Measurements from ENCODE around the gene EGLN1. TPM values are rescaled to one million over a fixed set of nuclear protein-coding genes. Genes with fewer than 3 reads are reported as not detected.

The EGLN1 gene
- total and polyA plus RNA-seq, 10 of the 15 experiments (the other 5 are each of a cell fraction or from before 2014, with no cell fraction given) = 2.4 to 46.6 (median 8.7) TPM

GRCh38 chr1:231422798-231423309, 767 bp upstream of the EGLN1 start (continued):
- TF ChIP-seq, protein P1, sequence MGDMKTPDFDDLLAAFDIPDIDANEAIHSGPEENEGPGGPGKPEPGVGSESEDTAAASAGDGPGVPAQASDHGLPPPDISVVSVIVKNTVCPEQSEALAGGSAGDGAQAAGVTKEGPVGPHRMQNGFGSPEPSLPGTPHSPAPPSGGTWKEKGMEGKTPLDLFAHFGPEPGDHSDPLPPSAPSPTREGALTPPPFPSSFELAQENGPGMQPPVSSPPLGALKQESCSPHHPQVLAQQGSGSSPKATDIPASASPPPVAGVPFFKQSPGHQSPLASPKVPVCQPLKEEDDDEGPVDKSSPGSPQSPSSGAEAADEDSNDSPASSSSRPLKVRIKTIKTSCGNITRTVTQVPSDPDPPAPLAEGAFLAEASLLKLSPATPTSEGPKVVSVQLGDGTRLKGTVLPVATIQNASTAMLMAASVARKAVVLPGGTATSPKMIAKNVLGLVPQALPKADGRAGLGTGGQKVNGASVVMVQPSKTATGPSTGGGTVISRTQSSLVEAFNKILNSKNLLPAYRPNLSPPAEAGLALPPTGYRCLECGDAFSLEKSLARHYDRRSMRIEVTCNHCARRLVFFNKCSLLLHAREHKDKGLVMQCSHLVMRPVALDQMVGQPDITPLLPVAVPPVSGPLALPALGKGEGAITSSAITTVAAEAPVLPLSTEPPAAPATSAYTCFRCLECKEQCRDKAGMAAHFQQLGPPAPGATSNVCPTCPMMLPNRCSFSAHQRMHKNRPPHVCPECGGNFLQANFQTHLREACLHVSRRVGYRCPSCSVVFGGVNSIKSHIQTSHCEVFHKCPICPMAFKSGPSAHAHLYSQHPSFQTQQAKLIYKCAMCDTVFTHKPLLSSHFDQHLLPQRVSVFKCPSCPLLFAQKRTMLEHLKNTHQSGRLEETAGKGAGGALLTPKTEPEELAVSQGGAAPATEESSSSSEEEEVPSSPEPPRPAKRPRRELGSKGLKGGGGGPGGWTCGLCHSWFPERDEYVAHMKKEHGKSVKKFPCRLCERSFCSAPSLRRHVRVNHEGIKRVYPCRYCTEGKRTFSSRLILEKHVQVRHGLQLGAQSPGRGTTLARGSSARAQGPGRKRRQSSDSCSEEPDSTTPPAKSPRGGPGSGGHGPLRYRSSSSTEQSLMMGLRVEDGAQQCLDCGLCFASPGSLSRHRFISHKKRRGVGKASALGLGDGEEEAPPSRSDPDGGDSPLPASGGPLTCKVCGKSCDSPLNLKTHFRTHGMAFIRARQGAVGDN (IDR thresholded peaks at IDR 0.05) = 0 out of 2 replicates have a peak, but pooled peaks have one; percentile 23
- TF ChIP-seq, protein P2, sequence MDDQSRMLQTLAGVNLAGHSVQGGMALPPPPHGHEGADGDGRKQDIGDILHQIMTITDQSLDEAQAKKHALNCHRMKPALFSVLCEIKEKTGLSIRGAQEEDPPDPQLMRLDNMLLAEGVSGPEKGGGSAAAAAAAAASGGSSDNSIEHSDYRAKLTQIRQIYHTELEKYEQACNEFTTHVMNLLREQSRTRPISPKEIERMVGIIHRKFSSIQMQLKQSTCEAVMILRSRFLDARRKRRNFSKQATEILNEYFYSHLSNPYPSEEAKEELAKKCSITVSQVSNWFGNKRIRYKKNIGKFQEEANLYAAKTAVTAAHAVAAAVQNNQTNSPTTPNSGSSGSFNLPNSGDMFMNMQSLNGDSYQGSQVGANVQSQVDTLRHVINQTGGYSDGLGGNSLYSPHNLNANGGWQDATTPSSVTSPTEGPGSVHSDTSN (IDR thresholded peaks at IDR 0.05; ENCODE audit: insufficient replicate concordance, low read depth, low read length) = no peak
- TF ChIP-seq BCL11A (IDR thresholded peaks at IDR 0.05; ENCODE audit: low read depth, low read length) (no peak), BACH1 (IDR thresholded peaks at IDR 0.05; ENCODE audit: borderline replicate concordance) (no peak), HDGF (IDR thresholded peaks at IDR 0.05) (no peak), JUND (IDR thresholded peaks at IDR 0.05; ENCODE audit: low read depth, low read length) (no peak), HDAC6 (IDR thresholded peaks at IDR 0.05; ENCODE audit: unreplicated experiment) (no peak), STAT1 (conservative IDR thresholded peaks at IDR 0.05) (no peak), SREBF2 (IDR thresholded peaks at IDR 0.05; ENCODE audit: low read length) (no peak)
- TF ChIP-seq, protein P3, sequence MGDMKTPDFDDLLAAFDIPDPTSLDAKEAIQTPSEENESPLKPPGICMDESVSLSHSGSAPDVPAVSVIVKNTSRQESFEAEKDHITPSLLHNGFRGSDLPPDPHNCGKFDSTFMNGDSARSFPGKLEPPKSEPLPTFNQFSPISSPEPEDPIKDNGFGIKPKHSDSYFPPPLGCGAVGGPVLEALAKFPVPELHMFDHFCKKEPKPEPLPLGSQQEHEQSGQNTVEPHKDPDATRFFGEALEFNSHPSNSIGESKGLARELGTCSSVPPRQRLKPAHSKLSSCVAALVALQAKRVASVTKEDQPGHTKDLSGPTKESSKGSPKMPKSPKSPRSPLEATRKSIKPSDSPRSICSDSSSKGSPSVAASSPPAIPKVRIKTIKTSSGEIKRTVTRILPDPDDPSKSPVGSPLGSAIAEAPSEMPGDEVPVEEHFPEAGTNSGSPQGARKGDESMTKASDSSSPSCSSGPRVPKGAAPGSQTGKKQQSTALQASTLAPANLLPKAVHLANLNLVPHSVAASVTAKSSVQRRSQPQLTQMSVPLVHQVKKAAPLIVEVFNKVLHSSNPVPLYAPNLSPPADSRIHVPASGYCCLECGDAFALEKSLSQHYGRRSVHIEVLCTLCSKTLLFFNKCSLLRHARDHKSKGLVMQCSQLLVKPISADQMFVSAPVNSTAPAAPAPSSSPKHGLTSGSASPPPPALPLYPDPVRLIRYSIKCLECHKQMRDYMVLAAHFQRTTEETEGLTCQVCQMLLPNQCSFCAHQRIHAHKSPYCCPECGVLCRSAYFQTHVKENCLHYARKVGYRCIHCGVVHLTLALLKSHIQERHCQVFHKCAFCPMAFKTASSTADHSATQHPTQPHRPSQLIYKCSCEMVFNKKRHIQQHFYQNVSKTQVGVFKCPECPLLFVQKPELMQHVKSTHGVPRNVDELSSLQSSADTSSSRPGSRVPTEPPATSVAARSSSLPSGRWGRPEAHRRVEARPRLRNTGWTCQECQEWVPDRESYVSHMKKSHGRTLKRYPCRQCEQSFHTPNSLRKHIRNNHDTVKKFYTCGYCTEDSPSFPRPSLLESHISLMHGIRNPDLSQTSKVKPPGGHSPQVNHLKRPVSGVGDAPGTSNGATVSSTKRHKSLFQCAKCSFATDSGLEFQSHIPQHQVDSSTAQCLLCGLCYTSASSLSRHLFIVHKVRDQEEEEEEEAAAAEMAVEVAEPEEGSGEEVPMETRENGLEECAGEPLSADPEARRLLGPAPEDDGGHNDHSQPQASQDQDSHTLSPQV (IDR thresholded peaks at IDR 0.05) = no peak

Data from GM12878 (cell line).